HepG2 (cell line): ENCODE results near the gene MRPL39. TPM values are rescaled to one million over a fixed set of nuclear protein-coding genes. Genes with fewer than 3 reads are reported as not detected.

Experiments used
- ATAC-seq: fragments of 200-7000 bp; cut with Tn5 transposase; 3 replicates; pipeline ENCODE4 v1.9.1; 2020; ENCODE audit warnings: mild to moderate bottlenecking, moderate library complexity
- Bru-seq: library from RNA; stranded (reverse); fragments of 400-500 nt; gene quantifications from one replicate; lab custom pipeline; 2021; lab: Mats Ljungman, UMichigan
- BruChase-seq, 2 experiments: library from RNA; stranded (reverse); fragments of 400-500 nt; gene quantifications; one replicate each; lab custom pipeline; 2021; lab: Mats Ljungman, UMichigan
- BruUV-seq: library from RNA; stranded (reverse); fragments of 400-500 nt; replicated peaks from 2 replicates; lab custom pipeline; 2021; lab: Mats Ljungman, UMichigan
- CTCF ChIA-PET: fragments of 300-600 bp; formaldehyde crosslinking; extraction: SDS; loops from one replicate; lab custom pipeline; 2021; ENCODE audit warnings: low total read pairs, inconsistent platforms, low intra/inter-chr PET ratio; lab: Yijun Ruan, JAX
- POLR2A ChIA-PET: fragments of 350-600 bp; sonication (Branson Sonifier 250); formaldehyde crosslinking; loops from one replicate; lab custom pipeline; 2020; ENCODE audit warnings: antibody characterized with exemption, inconsistent platforms; lab: Yijun Ruan, JAX
- DNase-seq: peaks from one replicate; pipeline ENCODE4 v3.0.0-alpha.2; 2015; ENCODE audit warnings: low spot score
- FAIRE-seq: peaks from 3 replicates; lab custom pipeline; 2011; peaks lifted over from hg19 to GRCh38; lab: Jason Lieb, UNC
- H2AFZ ChIP-seq: one replicate; pipeline ENCODE4 v1.6.1; 2011; ENCODE audit warnings: low read length, inconsistent platforms
- H3K27ac ChIP-seq: fragments of 300-600 bp; 3 replicates; pipeline ENCODE4 v1.8.0; 2011; ENCODE audit warnings: mixed run types, mild to moderate bottlenecking, mixed read lengths, low read length, inconsistent platforms; ENCODE audit not compliant: insufficient read depth; ENCODE audit errors: extremely low read length
- H3K27me3 ChIP-seq, 2 experiments: fragments of 200-600 bp in 1 of 2; 2 replicates in 1 of 2; 3 replicates in 1 of 2; pipeline versions ENCODE4 v1.6.0 to v1.8.0; 2011; ENCODE audit warnings: low read length in 2 of 2, mild to moderate bottlenecking in 2 of 2, moderate library complexity in 2 of 2, inconsistent platforms in 1 of 2; ENCODE audit not compliant: insufficient read depth in 2 of 2, control insufficient read depth in 1 of 2
- H3K36me3 ChIP-seq, 2 experiments: fragments of 200-600 bp in 1 of 2; replicated peaks in 1 of 2; 2 replicates in 1 of 2; 3 replicates in 1 of 2; pipeline versions ENCODE4 v1.5.1 to v1.8.0; 2011; ENCODE audit warnings: low read length in 2 of 2, inconsistent platforms in 1 of 2; ENCODE audit not compliant: insufficient read depth in 2 of 2, control insufficient read depth in 1 of 2
- H3K4me1 ChIP-seq: 2 replicates; pipeline ENCODE4 v1.5.1; 2012; ENCODE audit warnings: low read length, inconsistent platforms; ENCODE audit not compliant: insufficient read depth
- H3K4me2 ChIP-seq: 2 replicates; pipeline ENCODE4 v1.6.0; 2011; ENCODE audit warnings: low read depth, low read length, inconsistent platforms
- H3K4me3 ChIP-seq, 3 experiments: fragments of 200-600 bp in 1 of 3; sonication (generic), shearing (Covaris generic) in 1 of 3; replicated peaks in 1 of 3; 2 replicates each; pipeline ENCODE4 v1.5.1; 2011 to 2016; ENCODE audit warnings: low read length in 3 of 3, inconsistent platforms in 2 of 3, low read depth in 2 of 3, mild to moderate bottlenecking in 2 of 3, control low read depth in 1 of 3, mixed read lengths in 1 of 3; ENCODE audit not compliant: insufficient read depth in 1 of 3
- H3K79me2 ChIP-seq: one replicate; pipeline ENCODE4 v1.6.1; 2011; ENCODE audit warnings: low read length, inconsistent platforms; ENCODE audit not compliant: insufficient read depth
- H3K9ac ChIP-seq: 2 replicates; pipeline ENCODE4 v1.6.0; 2011; ENCODE audit warnings: mild to moderate bottlenecking, low read depth, low read length, inconsistent platforms; ENCODE audit not compliant: insufficient read depth
- H3K9me3 ChIP-seq: 2 replicates; pipeline ENCODE4 v1.5.1; 2012; ENCODE audit warnings: mild to moderate bottlenecking, low read length
- H4K20me1 ChIP-seq: 2 replicates; pipeline ENCODE4 v1.6.0; 2011; ENCODE audit warnings: inconsistent platforms, mild to moderate bottlenecking, low read length, moderate library complexity; ENCODE audit not compliant: insufficient read depth
- ARNT2 ChIP-seq: sonication (generic); formaldehyde crosslinking; IDR thresholded peaks from 2 replicates; pipeline ENCODE4 v1.8.0; 2022; ENCODE audit warnings: mild to moderate bottlenecking, low read depth, missing genetic modification reagents, moderate library complexity
- CC2D1A ChIP-seq: sonication (generic); formaldehyde crosslinking; IDR thresholded peaks from 2 replicates; pipeline ENCODE4 v1.8.1; 2023; ENCODE audit warnings: mild to moderate bottlenecking, missing genetic modification reagents
- CREM ChIP-seq, 2 experiments: sonication (generic) in 1 of 2; formaldehyde crosslinking in 1 of 2; IDR thresholded peaks; 2 replicates each; pipeline versions ENCODE4 v1.4.0 to v1.6.1; 2016 to 2020; ENCODE audit warnings: antibody characterized with exemption in 1 of 2, mild to moderate bottlenecking in 1 of 2, missing genetic modification reagents in 1 of 2
- NFYB ChIP-seq: sonication (generic); formaldehyde crosslinking; IDR thresholded peaks from 2 replicates; pipeline ENCODE4 v1.4.0; 2020; ENCODE audit warnings: missing genetic modification reagents
- NR2F1 ChIP-seq, 2 experiments: fragments of 450-650 bp in 1 of 2; formaldehyde crosslinking in 1 of 2; IDR thresholded peaks; 2 replicates each; pipeline versions ENCODE4 v1.5.0 to v1.6.1; 2016 to 2020; ENCODE audit warnings: mild to moderate bottlenecking in 1 of 2, missing compliant biosample characterization in 1 of 2, missing genetic modification reagents in 1 of 2, moderate library complexity in 1 of 2
- RXRB ChIP-seq: IDR thresholded peaks from 2 replicates; pipeline ENCODE4 v1.6.1; 2016; ENCODE audit warnings: borderline replicate concordance, missing genetic modification reagents, missing compliant biosample characterization
- SALL1 ChIP-seq: sonication (generic); formaldehyde crosslinking; IDR thresholded peaks from 2 replicates; pipeline ENCODE4 v1.8.0; 2022; ENCODE audit warnings: mild to moderate bottlenecking, missing genetic modification reagents
- SIX4 ChIP-seq: sonication (generic); formaldehyde crosslinking; IDR thresholded peaks from 2 replicates; pipeline ENCODE4 v1.4.0; 2020; ENCODE audit warnings: missing genetic modification reagents
- ZBTB39 ChIP-seq: sonication (generic); formaldehyde crosslinking; IDR thresholded peaks from 2 replicates; pipeline ENCODE4 v1.5.0; 2020; ENCODE audit warnings: missing genetic modification reagents
- WGBS: methylation state at CpG from one replicate; pipeline ENCODE4 v1.1.6; 2017; ENCODE audit warnings: low lambda C conversion rate; 5-methylcytosine and 5-hydroxymethylcytosine counted together
- in situ Hi-C: cut with HindIII; loops from 2 replicates; pipeline ENCODE4 v1.10.0; 2017; ENCODE audit warnings: low pct_unique_long_range_greater_than_20kb; ENCODE audit not compliant: extremely low pct_ligation_motif_present
- intact Hi-C: fragments of 100-400 bp; cut with micrococcal nuclease; formaldehyde crosslinking; loops from one replicate; pipeline ENCODE4 v1.10.0; 2022; ENCODE audit not compliant: unreplicated experiment
- long read RNA-seq, 2 experiments: library from RNA in 1 of 2; library from polyadenylated mRNA in 1 of 2; stranded (forward) in 1 of 2; unstranded in 1 of 2; transcript quantifications; one replicate each; pipeline ENCODE4 v2.0.0, GENCODE V29; 2019 to 2022
- polyA minus RNA-seq, 3 experiments: library from RNA; depleted of rRNA, polyadenylated mRNA; stranded (reverse); fragments of >200 nt; gene quantifications; 2 replicates each; pipeline ENCODE4 v1.2.3, GENCODE V29; 2011; ENCODE audit warnings: low replicate concordance in 1 of 3
- polyA plus RNA-seq, 8 experiments: library from polyadenylated mRNA; depleted of rRNA in 3 of 8; stranded (reverse) in 7 of 8; unstranded in 1 of 8; fragments of >200 nt; fragmentation: Illumina TruSeq in 4 of 8; extraction: Trizol in 4 of 8; gene quantifications; 2 replicates each; pipeline versions ENCODE4 v1.2.1 to v1.2.3, GENCODE V29; 2011 to 2016; ENCODE audit warnings: low read depth in 4 of 8, missing spikeins in 1 of 8, mixed read lengths in 1 of 8; ENCODE audit not compliant: insufficient read depth in 1 of 8
- total RNA-seq, 5 experiments: library from RNA; depleted of rRNA; stranded (reverse); fragments of >200 nt; fragmentation: Illumina TruSeq; extraction: Trizol; gene quantifications; 2 replicates each; pipeline ENCODE4 v1.2.3, GENCODE V29; 2016; ENCODE audit warnings: low read depth in 1 of 5

MRPL39 gene
- total RNA-seq (2016; rRNA removed; fragmentation: Illumina TruSeq; extraction: Trizol) (91.2 and 141 TPM in 2 replicates), polyA plus RNA-seq (2011; rRNA removed) (19.8 and 29.1 TPM in 2 replicates), polyA minus RNA-seq (2011; rRNA and poly(A)+ RNA removed; ENCODE audit: low replicate concordance) (5.1 and 12.3 TPM in 2 replicates), Bru-seq, nascent RNA (percentile 86 among the genes with signal in this experiment), BruChase-seq, experiment 1, labeled RNA remaining after a 6-hour chase (percentile 76 among the genes with signal in this experiment), BruChase-seq, experiment 2, labeled RNA remaining after a 2-hour chase (percentile 80 among the genes with signal in this experiment)
- total RNA-seq (2016; cell fraction: cytosol; rRNA removed; fragmentation: Illumina TruSeq; extraction: Trizol; ENCODE audit: low read depth), result 11.9 and 12.5 TPM in 2 replicates
- 88.8 and 142 TPM in 2 replicates for total RNA-seq (2016; cell fraction: insoluble cytoplasmic fraction; rRNA removed; fragmentation: Illumina TruSeq; extraction: Trizol)
- 14.3 and 18.5 TPM in 2 replicates for total RNA-seq (2016; cell fraction: membrane; rRNA removed; fragmentation: Illumina TruSeq; extraction: Trizol)
- total RNA-seq (2016; cell fraction: nucleus; rRNA removed; fragmentation: Illumina TruSeq; extraction: Trizol), result 33.8 and 40.4 TPM in 2 replicates
- polyA plus RNA-seq (2011; cell fraction: cytosol; rRNA removed), result 11.8 and 15.2 TPM in 2 replicates
- polyA plus RNA-seq (2011; cell fraction: nucleus; rRNA removed), result 4.5 and 5.4 TPM in 2 replicates
- polyA plus RNA-seq (2012), result 27.8 and 42.6 TPM in 2 replicates
- 7.7 and 8.7 TPM in 2 replicates for polyA plus RNA-seq (2016; cell fraction: cytosol; fragmentation: Illumina TruSeq; extraction: Trizol; ENCODE audit: low read depth)
- polyA plus RNA-seq (2016; cell fraction: insoluble cytoplasmic fraction; fragmentation: Illumina TruSeq; extraction: Trizol; ENCODE audit: low read depth), result 109 and 121 TPM in 2 replicates
- polyA plus RNA-seq (2016; cell fraction: membrane; fragmentation: Illumina TruSeq; extraction: Trizol; ENCODE audit: low read depth), result 9.3 and 12.6 TPM in 2 replicates
- polyA plus RNA-seq (2016; cell fraction: nucleus; fragmentation: Illumina TruSeq; extraction: Trizol; ENCODE audit: insufficient read depth, low read depth), result 31.3 and 36.3 TPM in 2 replicates
- 11.0 and 11.9 TPM in 2 replicates for polyA minus RNA-seq (2011; cell fraction: cytosol; rRNA and poly(A)+ RNA removed)
- polyA minus RNA-seq (2011; cell fraction: nucleus; rRNA and poly(A)+ RNA removed), result 23.2 and 30.5 TPM in 2 replicates
- long read RNA-seq, experiment 1, transcript MRPL39-202 (10 exons, 1,110 nt), result major isoform, 69 of 79 reads
- long read RNA-seq, experiment 1, partial matches to known transcripts, result 1 of 79 reads
- long read RNA-seq, experiment 1, other reads (novel, unspliced or antisense), result 9 of 79 reads
- long read RNA-seq, experiment 2, transcript MRPL39-202 (10 exons, 1,110 nt), result major isoform, 32 of 49 reads
- long read RNA-seq, experiment 2, partial matches to known transcripts, result 10 of 49 reads
- long read RNA-seq, experiment 2, other reads (novel, unspliced or antisense), result 7 of 49 reads

- peak; percentile 97 for ATAC-seq
- intact Hi-C loops, result loop anchor here (1.0 kb wide), 5 partner anchors 32 to 255 kb away; partner anchors contain the start of gene JAM2
- Histone ChIP-seq H3K9ac (peak within 1 kb of the TSS; percentile 95), H3K27ac (peak within 1 kb of the TSS; percentile 88), H3K36me3 (peaks cover 4 to 24% of the 10 kb centered on the region in 2 experiments; a peak in 4 of 5 replicates), H3K27me3 (no peaks in the 10 kb centered on the region; a peak in 1 of 5 replicates), H3K4me1 (peaks cover 20% of the 10 kb centered on the region), H3K79me2 (peaks cover 18% of the 10 kb centered on the region), H3K4me2 (peak within 1 kb of the TSS; percentile 79), H3K4me3 (peak within 1 kb of the TSS; percentile 92 to 99 (median 98)), H3K9me3 (no peaks in the 10 kb centered on the region), H4K20me1 (no peaks in the 10 kb centered on the region), H2AFZ (peak within 1 kb of the TSS; percentile 100)
- in situ Hi-C loops, result loop anchor here (5.0 to 10.0 kb wide), 3 partner anchors 100 to 1107 kb away; partner anchors contain the start of genes ATP5PF and GABPA
- WGBS, result 2% methylated on average over 28 of the region's 71 CpGs
- CTCF ChIA-PET, result interaction anchor here (1.1 to 4.7 kb wide), 5 partner anchors 32 to 1110 kb away, joined by 4 to 41 read pairs (median 9); partner anchors contain the start of gene JAM2
- BruUV-seq, result no TSS peak
- no peak for FAIRE-seq
- POLR2A ChIA-PET, result interaction anchor here (1.6 to 2.3 kb wide), 2 partner anchors 127 kb away, joined by 6 to 9 read pairs; partner anchors contain the start of genes ATP5PF and GABPA
- peak; percentile 81 for DNase-seq
- TF ChIP-seq SALL1 (CRISPR knock-in tag) (peak; percentile 85), CREM (IDR thresholded peaks at IDR 0.05) (peak; percentile 54), CREM (CRISPR knock-in tag; IDR thresholded peaks at IDR 0.05) (no peak), NFYB (no peak; the same call in 1 of the 2 replicates), RXRB (CRISPR knock-in tag) (peak; percentile 61), ZBTB39 (CRISPR knock-in tag) (no peak; the same call in 1 of the 2 replicates), ARNT2 (CRISPR knock-in tag) (peak; percentile 75; the same call in 1 of the 2 replicates), NR2F1 (CRISPR knock-in tag; IDR thresholded peaks at IDR 0.05) (no peak), SIX4 (CRISPR knock-in tag) (peak; percentile 44; the same call in 1 of the 2 replicates), CC2D1A (no peak)
Measured at GRCh38 chr21:25607151-25608043, at the start of gene MRPL39. MRPL39 (minus strand) TSS chr21:25607481; CDS start chr21:25607475, 6 bp downstream.
